Right cardiac atrium (tissue), 5 donors: Measurements from ENCODE around the gene LAT. TPM values are rescaled to one million over a fixed set of nuclear protein-coding genes. Genes with fewer than 3 reads are reported as not detected.
"Not testable (repeated sequence)": the region's sequence is repeated elsewhere in the genome, so short reads cannot be mapped to it uniquely, and the experiment has no call there.

Source experiments
- ATAC-seq, 2 donors: fragments of 200-7000 bp; cut with Tn5 transposase; one replicate each; pipeline versions ENCODE4 v1.8.0 to v1.9.1; 2020; ENCODE audit warnings: moderate library complexity in 2 of 2, mild to moderate bottlenecking in 1 of 2
- DNase-seq, 3 donors: peaks; one replicate each; pipeline ENCODE4 v3.0.0-alpha.2; 2020
- H3K27ac ChIP-seq: one replicate; pipeline ENCODE4 v1.5.1; 2013; ENCODE audit warnings: mild to moderate bottlenecking, low read length, control low read depth, moderate library complexity
- H3K27me3 ChIP-seq: one replicate; pipeline ENCODE4 v1.6.1; 2013; ENCODE audit not compliant: control insufficient read depth, insufficient read depth
- H3K4me1 ChIP-seq: one replicate; pipeline ENCODE4 v1.6.1; 2013; ENCODE audit warnings: low read length; ENCODE audit not compliant: control insufficient read depth, insufficient read depth
- H3K4me3 ChIP-seq: one replicate; pipeline ENCODE4 v1.5.1; 2013; ENCODE audit warnings: low read length, control low read depth
- H3K9me3 ChIP-seq: one replicate; pipeline ENCODE4 v1.6.1; 2013; ENCODE audit warnings: low read length; ENCODE audit not compliant: control insufficient read depth
- WGBS: extraction: QIAGEN DNeasy Blood & Tissue Kit; methylation state at CpG from one replicate; pipeline ENCODE4 v1.1.7; 2013; 5-methylcytosine and 5-hydroxymethylcytosine counted together
- intact Hi-C, 4 donors: fragments of 100-400 bp; cut with DNase I; formaldehyde crosslinking; loops; one replicate each; pipeline versions ENCODE4 v1.11.0 to v1.14.0; 2022 to 2023
- polyA plus RNA-seq: library from polyadenylated mRNA; stranded (reverse); fragments of 200-250 nt; gene quantifications from one replicate; pipeline ENCODE4 v1.2.3, GENCODE V29; 2013
- total RNA-seq, 4 donors: library from RNA; stranded (reverse); fragmentation: NEBNext Ultra II Directional; extraction: Animal tissue kit (Norgen Biotek cat#: 25700); gene quantifications; one replicate each; pipeline ENCODE4 v1.2.1, GENCODE V29; 2021
- donor health status: healthy with polysubstance abuse.
- donor health status: DM: no; HTN: yes; CAD: no.
- donor health status: DM: no; HTN: no; CAD: no.
- donor health status: DM: no; HTN: yes; CAD: no; lungs with severe emphysema.
- donor health status: DM: yes; HTN: yes; CAD: no.

Gene LAT
- total and polyA plus RNA-seq, 5 donors = 1.2 to 2.9 (median 2.1) TPM

DNA sequence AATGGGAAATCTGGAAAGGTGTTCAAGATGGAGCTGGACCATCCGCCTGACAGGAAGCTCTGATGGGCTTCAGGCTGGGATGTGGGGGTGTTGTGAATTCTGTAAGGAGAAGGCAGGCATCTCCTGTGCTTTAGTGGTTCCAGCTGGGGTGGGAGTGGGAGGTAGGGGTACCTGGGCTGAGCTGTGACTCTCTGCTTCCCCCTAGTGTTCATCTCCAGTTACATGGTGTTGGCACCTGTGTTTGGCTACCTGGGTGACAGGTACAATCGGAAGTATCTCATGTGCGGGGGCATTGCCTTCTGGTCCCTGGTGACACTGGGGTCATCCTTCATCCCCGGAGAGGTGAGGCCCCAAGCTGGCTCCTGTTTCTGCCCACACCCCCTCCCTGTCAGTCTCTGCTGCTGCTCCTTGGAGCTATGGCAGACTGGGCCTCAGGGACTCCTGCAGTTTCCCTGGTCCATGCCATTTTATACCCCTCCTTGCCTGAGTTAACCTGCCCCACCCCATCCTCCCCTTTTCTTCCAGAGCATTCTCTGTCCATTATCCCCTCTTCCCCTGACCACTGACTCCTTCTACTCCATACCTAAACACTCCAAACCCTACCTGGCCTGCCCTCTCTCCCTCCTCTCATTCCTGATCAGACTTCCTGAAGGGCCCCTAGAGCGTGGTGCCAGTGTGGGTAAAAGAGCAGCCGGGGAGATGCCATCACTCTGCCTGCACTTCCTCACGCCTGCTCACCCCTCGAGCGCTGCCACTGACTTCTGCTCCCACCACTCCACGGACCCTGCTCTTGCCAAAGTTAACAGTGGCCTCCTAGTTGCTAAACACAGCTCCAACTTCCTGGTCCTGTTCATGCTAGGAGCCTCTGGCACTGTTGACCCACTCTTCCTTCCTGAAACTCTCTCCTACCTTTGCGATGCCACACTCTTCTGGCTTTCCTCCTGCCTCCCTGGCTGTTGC, 6.9 kb upstream of the LAT start:
- intact Hi-C loops = no loop called here
- WGBS = 78% methylated on average over 11 of the region's 11 CpGs
- DNase-seq (peak in 1 of 3 donors; percentile 18), ATAC-seq (no peak)
- no peaks in the 10 kb centered on the region for H3K9me3 ChIP-seq
- H3K4me1 ChIP-seq = peaks cover 3% of the 10 kb centered on the region
- no peak overlapping the region for H3K4me3 ChIP-seq
- no peaks in the 10 kb centered on the region for H3K27me3 ChIP-seq
- H3K27ac ChIP-seq = no peak overlapping the region

DNA sequence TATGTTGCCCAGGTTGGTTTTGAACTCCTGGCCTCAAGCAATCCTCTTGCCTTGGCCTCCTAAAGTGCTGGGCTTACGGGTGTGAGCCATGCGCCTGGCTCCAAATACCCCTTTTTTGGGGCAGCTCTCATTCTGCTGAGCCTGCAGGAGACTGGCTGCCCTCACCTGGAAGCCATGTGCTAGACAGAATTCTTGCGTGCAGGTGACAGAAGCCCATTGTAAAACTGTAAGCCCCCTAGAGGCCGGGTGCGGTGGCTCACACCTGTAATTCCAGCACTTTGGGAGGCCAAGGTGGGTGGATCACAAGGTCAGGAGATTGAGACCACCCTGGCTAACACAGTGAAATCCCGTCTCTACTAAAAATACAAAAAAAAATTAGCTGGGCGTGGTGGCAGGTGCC, 4.5 kb upstream of the LAT start:
- peak in 1 of 3 donors; percentile 1 for DNase-seq
- 88% methylated on average over 7 of the region's 7 CpGs for WGBS
- H3K4me3 ChIP-seq, ATAC-seq, H3K27ac ChIP-seq, H3K4me1 ChIP-seq, H3K9me3 ChIP-seq, H3K27me3 ChIP-seq, intact Hi-C loops: not testable (repeated sequence)

DNA sequence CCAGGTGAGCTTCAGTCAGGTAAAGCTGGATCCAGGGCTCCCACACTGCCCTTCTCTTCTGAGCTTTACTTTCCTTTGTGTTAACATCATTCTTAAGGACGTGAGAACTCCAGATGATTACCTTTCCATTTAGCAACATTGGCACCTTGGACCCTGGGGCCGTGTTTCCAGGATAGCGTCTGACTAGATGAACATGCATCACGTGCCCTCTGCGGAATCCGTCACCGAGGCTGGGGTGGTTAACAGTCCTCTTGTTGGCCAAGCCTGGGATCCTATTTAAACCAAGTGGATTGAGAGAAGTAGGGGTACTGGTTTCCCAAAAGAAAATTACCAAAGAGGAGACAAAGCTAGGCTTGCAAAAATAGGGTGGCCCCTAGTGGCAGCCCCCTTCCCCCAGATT, 3.9 kb upstream of the LAT start:
- H3K9me3 ChIP-seq = no peaks in the 10 kb centered on the region
- DNase-seq (peak in 1 of 3 donors; percentile 11), ATAC-seq (no peak)
- 97% methylated on average over 7 of the region's 7 CpGs for WGBS
- no peaks in the 10 kb centered on the region for H3K4me1 ChIP-seq
- no peak overlapping the region for H3K4me3 ChIP-seq
- no peak overlapping the region for H3K27ac ChIP-seq
- H3K27me3 ChIP-seq = no peaks in the 10 kb centered on the region
- intact Hi-C loops = no loop called here

DNA sequence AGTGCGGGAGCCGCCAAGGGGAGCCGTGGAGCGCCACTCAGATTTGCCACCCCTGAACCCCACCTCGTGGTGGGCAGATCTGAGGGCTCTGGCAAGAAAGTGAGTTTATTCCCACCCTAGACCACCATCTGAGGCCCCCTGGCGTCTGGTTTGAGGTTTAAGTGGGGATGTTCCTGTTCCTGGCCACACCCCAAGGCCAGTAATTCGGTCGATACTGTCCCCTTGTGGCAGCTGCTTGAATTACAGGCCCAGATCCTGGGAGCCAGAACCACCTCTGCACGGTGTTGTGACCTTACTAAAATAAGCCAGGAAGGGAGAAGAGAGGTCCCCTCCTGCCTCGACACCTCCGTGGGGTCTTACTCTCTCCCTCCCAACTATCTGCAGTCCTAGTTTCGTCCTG, 3.3 kb upstream of the LAT start:
- no peak overlapping the region for H3K27ac ChIP-seq
- no peak for ATAC-seq
- H3K4me3 ChIP-seq = no peak overlapping the region
- peak in 1 of 3 donors; percentile 43 for DNase-seq
- intact Hi-C loops = no loop called here
- H3K4me1 ChIP-seq = no peaks in the 10 kb centered on the region
- H3K27me3 ChIP-seq = no peaks in the 10 kb centered on the region
- 84% methylated on average over 12 of the region's 12 CpGs for WGBS
- no peaks in the 10 kb centered on the region for H3K9me3 ChIP-seq

DNA sequence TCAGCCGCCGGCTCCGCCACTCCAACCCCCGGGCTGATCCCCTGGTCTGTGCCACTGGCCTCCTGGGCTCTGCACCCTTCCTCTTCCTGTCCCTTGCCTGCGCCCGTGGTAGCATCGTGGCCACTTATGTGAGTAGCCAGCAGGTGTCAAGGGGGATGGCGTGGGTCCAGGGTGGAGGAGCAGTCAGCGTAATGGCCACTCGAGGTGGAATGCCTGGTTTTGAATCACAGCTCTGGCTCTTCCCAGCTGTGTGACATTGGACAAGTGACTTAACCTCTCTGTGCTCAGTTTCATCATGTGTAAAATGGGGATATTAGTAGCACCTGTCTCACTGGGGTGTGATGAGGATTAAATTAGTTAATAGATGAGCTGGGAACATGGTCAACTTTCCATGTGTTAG, 2.4 kb upstream of the LAT start:
- intact Hi-C loops = no loop called here
- Histone ChIP-seq H3K27ac (no peak overlapping the region), H3K4me3 (no peak overlapping the region), H3K4me1 (no peaks in the 10 kb centered on the region), H3K27me3 (no peaks in the 10 kb centered on the region), H3K9me3 (no peaks in the 10 kb centered on the region)
- ATAC-seq = no peak
- 95% methylated on average over 10 of the region's 10 CpGs for WGBS
- DNase-seq = peak in 1 of 3 donors; percentile 52

DNA sequence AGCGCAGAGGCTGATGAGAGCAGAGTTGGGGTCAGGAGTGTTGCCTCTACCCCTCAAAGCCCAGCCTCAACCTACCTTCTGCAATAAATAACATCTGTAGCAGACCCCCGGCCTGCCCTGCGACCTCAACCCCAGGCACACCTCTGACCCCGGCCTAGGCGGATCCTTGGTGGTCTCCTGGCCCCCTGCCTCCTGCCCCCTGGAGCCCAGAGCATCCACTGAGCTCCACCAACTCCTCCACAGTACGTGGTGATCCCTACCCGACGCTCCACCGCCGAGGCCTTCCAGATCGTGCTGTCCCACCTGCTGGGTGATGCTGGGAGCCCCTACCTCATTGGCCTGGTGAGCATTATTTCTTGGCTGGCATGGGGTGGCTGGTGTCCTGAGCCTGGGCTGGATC, 1.9 kb upstream of the LAT start:
- DNase-seq (peak in 1 of 3 donors; percentile 40), ATAC-seq (no peak)
- Histone ChIP-seq H3K27me3 (no peaks in the 10 kb centered on the region), H3K9me3 (no peaks in the 10 kb centered on the region), H3K4me3 (no peak overlapping the region), H3K27ac (no peak overlapping the region), H3K4me1 (no peaks in the 10 kb centered on the region)
- intact Hi-C loops = no loop called here
- 96% methylated on average over 11 of the region's 11 CpGs for WGBS

DNA sequence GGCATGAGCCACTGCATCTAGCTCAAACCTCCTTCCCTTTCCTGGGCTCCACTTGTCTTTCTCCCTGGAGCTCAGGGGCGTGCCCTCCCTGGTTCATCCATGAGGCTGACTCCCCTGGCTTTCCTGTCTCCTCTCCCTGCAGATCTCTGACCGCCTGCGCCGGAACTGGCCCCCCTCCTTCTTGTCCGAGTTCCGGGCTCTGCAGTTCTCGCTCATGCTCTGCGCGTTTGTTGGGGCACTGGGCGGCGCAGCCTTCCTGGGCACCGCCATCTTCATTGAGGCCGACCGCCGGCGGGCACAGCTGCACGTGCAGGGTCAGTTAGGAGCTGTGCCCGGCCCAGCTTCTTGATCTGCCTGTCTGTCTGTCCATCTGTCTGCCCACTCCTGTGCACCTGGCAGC, 1.2 kb upstream of the LAT start:
- WGBS = 92% methylated on average over 18 of the region's 18 CpGs
- no peak for ATAC-seq
- no peaks in the 10 kb centered on the region for H3K4me1 ChIP-seq
- H3K4me3 ChIP-seq = no peak overlapping the region
- H3K27me3 ChIP-seq = no peaks in the 10 kb centered on the region
- intact Hi-C loops = no loop called here
- H3K9me3 ChIP-seq = no peaks in the 10 kb centered on the region
- no peak overlapping the region for H3K27ac ChIP-seq
- no peak for DNase-seq

DNA sequence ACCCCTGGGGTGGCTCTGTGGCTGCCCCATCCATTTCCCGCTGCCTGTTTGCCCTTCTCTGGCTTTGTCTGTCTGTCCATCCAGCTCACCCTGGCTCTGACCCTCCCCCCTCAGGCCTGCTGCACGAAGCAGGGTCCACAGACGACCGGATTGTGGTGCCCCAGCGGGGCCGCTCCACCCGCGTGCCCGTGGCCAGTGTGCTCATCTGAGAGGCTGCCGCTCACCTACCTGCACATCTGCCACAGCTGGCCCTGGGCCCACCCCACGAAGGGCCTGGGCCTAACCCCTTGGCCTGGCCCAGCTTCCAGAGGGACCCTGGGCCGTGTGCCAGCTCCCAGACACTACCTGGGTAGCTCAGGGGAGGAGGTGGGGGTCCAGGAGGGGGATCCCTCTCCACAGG, 761 bp upstream of the LAT start:
- no peaks in the 10 kb centered on the region for H3K4me1 ChIP-seq
- H3K27me3 ChIP-seq = no peaks in the 10 kb centered on the region
- H3K9me3 ChIP-seq = no peaks in the 10 kb centered on the region
- intact Hi-C loops = no loop called here
- ATAC-seq (no peak), DNase-seq (no peak)
- H3K4me3 ChIP-seq = no peak overlapping the region
- no peak overlapping the region for H3K27ac ChIP-seq
- whole genome bisulfite sequencing = 83% methylated on average over 12 of the region's 12 CpGs

DNA sequence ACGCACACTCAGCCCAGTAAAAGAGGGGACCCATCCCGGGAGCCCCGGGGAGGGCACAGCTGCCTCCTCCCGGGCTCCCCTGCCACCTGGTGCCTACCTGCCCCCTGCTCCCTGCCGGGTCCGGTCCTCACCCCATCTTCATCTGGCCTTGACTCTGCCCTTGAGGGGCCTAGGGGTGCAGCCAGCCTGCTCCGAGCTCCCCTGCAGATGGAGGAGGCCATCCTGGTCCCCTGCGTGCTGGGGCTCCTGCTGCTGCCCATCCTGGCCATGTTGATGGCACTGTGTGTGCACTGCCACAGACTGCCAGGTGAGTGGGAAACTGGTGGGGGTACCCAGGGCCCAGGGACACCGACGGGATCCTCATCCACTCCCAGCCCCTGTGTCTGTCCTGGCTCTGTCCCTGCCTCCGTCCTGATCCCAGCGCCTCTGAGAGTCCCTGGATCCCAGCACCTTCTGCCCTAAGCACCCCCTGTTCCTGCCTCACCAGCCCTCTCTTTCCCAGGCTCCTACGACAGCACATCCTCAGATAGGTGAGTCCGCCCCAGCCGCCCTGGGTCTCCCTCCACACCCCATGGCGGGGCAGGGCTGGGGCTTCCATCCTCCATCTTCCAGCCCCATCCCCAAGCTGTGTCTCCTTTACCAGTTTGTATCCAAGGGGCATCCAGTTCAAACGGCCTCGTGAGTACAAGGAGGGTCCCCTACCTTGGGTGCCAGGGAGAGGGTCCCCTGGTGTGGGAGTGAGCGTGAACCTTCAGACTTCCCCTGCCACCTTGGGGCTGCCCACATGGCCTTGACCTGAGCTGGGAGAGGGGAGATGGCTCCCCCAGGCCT, 574 bp downstream of the LAT start:
- Histone ChIP-seq H3K27ac (no peak overlapping the region), H3K4me3 (no peak overlapping the region), H3K4me1 (no peaks in the 10 kb centered on the region), H3K9me3 (no peaks in the 10 kb centered on the region), H3K27me3 (no peaks in the 10 kb centered on the region)
- 86% methylated on average over 19 of the region's 19 CpGs for WGBS
- no peak for DNase-seq
- intact Hi-C loops = no loop called here
- ATAC-seq = peak in 1 of 2 donors; percentile 6

DNA sequence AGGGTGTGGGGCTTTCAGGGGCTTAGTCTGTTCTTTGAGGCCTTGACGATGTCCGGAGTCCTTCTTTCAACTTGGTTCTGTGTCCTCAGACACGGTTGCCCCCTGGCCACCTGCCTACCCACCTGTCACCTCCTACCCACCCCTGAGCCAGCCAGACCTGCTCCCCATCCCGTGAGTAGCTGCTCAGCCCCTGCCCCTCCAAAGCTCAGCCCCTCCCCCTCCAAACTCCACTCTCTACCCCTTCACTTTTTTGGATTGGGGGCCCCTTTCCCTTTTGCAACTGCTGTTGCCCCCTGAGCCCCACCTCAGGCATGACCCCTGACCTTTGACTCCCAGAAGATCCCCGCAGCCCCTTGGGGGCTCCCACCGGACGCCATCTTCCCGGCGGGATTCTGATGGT, 1.2 kb downstream of the LAT start:
- no peak overlapping the region for H3K4me3 ChIP-seq

DNA sequence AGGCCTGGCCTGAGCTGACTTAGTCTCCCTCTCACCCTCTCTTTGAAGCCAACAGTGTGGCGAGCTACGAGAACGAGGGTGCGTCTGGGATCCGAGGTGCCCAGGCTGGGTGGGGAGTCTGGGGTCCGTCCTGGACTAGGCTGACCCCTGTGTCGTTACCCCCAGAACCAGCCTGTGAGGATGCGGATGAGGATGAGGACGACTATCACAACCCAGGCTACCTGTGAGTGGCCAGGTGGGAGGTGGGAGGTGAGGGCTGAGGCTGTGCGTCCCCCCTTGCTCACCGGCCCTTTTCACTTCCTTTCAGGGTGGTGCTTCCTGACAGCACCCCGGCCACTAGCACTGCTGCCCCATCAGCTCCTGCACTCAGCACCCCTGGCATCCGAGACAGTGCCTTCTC, 1.6 kb downstream of the LAT start:
- Histone ChIP-seq H3K4me3 (no peak overlapping the region), H3K27me3 (no peaks in the 10 kb centered on the region)
- no peak for ATAC-seq

More for the DNA sequence above, 1.2 kb downstream of the LAT start:
- no peaks in the 10 kb centered on the region for H3K4me1 ChIP-seq
- DNase-seq (no peak), ATAC-seq (no peak)
- WGBS = 95% methylated on average over 9 of the region's 9 CpGs
- intact Hi-C loops = no loop called here
- H3K9me3 ChIP-seq = no peaks in the 10 kb centered on the region
- H3K27ac ChIP-seq = no peak overlapping the region
- H3K27me3 ChIP-seq = no peaks in the 10 kb centered on the region

More for the DNA sequence above, 1.6 kb downstream of the LAT start:
- no peaks in the 10 kb centered on the region for H3K9me3 ChIP-seq
- no peaks in the 10 kb centered on the region for H3K4me1 ChIP-seq
- H3K27ac ChIP-seq = no peak overlapping the region
- intact Hi-C loops = no loop called here
- WGBS = 96% methylated on average over 13 of the region's 13 CpGs
- no peak for DNase-seq
